ENCODE data around the gene GRK4.

GRK4 gene

DNA sequence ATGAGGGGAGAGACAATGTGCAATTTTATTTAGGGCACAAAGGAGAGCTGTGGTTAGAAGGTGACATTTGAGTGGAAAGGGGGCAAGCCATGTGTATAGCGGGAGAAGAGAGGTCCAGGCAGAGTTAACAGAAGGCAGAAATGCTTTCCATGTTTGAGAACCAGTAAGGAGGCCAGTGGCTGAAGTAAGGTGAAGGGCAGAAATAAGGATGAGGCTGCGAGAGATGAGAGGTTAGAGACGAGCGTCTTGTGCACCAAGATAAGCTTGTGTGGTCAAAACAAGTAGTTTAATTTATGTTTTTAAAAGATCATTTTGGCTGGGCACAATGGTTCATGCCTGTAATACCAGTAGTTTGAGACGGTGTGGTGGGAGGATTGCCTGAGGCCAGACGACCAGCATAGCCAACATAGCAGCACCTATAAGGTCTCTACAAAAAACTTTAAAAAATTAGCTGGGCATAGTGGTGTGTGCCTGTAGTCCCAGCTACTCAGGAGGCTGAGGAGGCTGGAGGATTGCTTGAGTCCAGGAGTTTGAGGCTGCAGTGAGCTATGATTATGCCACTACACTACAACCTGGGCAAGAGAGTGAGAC, 119.6 kb downstream of the GRK4 start:
- Histone ChIP-seq H3K27me3 (ENCODE audit: control insufficient read depth, insufficient read depth, low read length) (no peaks in the 10 kb centered on the region), H3K36me3 (ENCODE audit: control insufficient read depth, insufficient read depth, low read length) (peaks cover 2% of the 10 kb centered on the region), H3K4me3 (ENCODE audit: low read depth, low read length) (no peak overlapping the region), H3K9ac (ENCODE audit: low read depth, low read length) (no peak overlapping the region), H3K4me1 (ENCODE audit: control insufficient read depth, insufficient read depth, low read length) (no peaks in the 10 kb centered on the region), H3K9me3 (ENCODE audit: control insufficient read depth, insufficient read depth, low read length) (no peaks in the 10 kb centered on the region)

DNA sequence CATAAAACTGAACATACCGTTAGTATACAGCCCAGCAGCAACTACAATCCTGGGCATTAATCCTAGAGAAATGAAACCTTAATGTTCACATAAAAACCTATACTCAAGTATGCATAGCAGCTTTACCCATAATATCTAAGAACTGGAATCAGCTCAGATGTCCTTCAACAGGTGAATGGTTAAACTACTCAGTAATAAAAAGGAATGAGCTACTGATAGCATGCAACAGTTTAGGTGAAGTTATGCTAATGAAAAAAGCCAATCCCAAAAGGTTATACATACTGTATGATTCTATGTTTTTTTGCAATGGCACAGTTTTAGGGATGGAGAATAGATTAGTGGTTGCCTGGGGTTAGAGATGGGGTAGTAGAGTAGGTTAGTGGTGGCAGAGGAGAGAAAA, 120.4 kb downstream of the GRK4 start:
- Histone ChIP-seq H3K27me3 (ENCODE audit: control insufficient read depth, insufficient read depth, low read length) (no peaks in the 10 kb centered on the region), H3K4me1 (ENCODE audit: control insufficient read depth, insufficient read depth, low read length) (no peaks in the 10 kb centered on the region), H3K36me3 (ENCODE audit: control insufficient read depth, insufficient read depth, low read length) (peaks cover 2% of the 10 kb centered on the region), H3K4me3 (ENCODE audit: low read depth, low read length) (no peak overlapping the region), H3K9me3 (ENCODE audit: control insufficient read depth, insufficient read depth, low read length) (no peaks in the 10 kb centered on the region), H3K9ac (ENCODE audit: low read depth, low read length) (no peak overlapping the region)

DNA sequence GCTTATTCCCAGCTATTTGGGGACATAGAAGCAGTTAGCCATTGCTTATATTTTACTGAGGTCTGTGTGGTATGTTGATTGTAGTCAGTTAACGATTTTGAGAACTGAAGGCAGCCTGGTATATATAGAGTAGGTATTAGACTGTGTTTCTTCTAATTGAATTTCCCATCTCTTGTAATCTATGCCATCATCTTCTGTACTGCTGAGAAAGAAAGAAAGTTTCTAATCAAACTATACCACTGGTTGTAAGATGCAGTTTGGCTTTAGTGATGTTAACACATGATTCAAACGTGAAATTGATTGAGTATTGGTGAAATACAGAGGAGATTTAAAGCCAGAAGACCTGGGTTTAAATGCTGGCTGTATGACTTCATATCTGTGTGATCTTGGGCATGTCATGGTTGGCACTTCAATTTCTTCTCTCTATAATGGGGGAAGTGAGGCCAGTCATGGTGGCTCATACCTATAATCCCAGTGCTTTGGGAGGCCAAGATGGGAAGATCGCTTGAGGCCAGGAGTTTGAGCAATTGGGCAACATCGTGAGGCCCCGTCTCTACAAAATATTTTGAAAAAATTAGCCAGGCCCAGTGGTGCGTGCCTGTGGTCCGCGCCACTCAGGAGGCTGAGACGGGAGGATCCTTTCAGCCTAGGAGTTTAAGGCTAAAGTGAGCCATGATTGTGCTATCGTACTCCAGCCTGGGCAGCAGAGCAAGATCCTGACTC, 122.7 kb downstream of the GRK4 start:
- Histone ChIP-seq H3K9ac (ENCODE audit: low read depth, low read length) (no peak overlapping the region), H3K4me1 (ENCODE audit: control insufficient read depth, insufficient read depth, low read length) (no peaks in the 10 kb centered on the region), H3K9me3 (ENCODE audit: control insufficient read depth, insufficient read depth, low read length) (no peaks in the 10 kb centered on the region), H3K36me3 (ENCODE audit: control insufficient read depth, insufficient read depth, low read length) (peaks cover 2% of the 10 kb centered on the region), H3K27me3 (ENCODE audit: control insufficient read depth, insufficient read depth, low read length) (no peaks in the 10 kb centered on the region), H3K4me3 (ENCODE audit: low read depth, low read length) (no peak overlapping the region)

DNA sequence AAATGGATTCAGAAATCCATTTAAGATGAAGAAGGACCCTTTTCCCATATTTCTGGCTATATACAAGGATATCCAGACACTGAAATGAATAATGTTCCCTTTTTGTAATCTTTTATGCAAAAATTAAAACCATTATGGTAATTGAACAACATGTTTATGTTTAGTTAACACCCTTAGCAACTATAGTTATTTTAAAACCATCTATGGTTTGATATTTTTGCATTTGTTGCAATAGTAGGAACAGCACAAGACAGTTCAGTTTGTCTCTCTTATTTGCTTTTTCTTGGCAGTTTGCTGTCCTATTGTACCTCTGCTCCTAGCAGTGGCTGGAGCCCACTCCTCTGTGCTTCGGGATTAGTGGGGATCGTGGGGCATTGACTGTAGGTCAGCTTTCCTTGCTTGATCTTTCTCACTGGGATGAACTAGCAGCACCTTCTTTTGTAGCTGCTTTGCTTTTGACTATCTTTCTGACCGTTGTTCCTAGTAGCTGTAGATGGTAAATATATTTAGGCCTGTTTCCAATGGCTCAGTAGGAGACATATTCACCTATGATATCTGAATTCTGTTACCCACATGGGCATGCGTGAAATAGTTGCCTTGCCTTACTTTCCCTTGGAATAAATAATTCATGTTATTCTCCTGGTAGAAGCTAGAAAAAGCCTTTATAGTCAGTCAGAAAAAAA, 123.9 kb downstream of the GRK4 start:
- no peak overlapping the region for H3K4me3 ChIP-seq (ENCODE audit: low read depth, low read length)
- no peaks in the 10 kb centered on the region for H3K9me3 ChIP-seq (ENCODE audit: control insufficient read depth, insufficient read depth, low read length)
- H3K27me3 ChIP-seq (ENCODE audit: control insufficient read depth, insufficient read depth, low read length): no peaks in the 10 kb centered on the region
- H3K36me3 ChIP-seq (ENCODE audit: control insufficient read depth, insufficient read depth, low read length): peaks cover 2% of the 10 kb centered on the region
- H3K4me1 ChIP-seq (ENCODE audit: control insufficient read depth, insufficient read depth, low read length): no peaks in the 10 kb centered on the region
- no peak overlapping the region for H3K9ac ChIP-seq (ENCODE audit: low read depth, low read length)
